Osteoblast (primary cell): ENCODE data around the gene PADI3. TPM values are rescaled to one million over a fixed set of nuclear protein-coding genes. Genes with fewer than 3 reads are reported as not detected.

Experiments used
- DNase-seq: peaks from one replicate; pipeline ENCODE4 v3.0.0; 2011; ENCODE audit warnings: low spot score, mixed read lengths; ENCODE audit not compliant: insufficient read length; ENCODE audit errors: missing footprints
- H2AFZ ChIP-seq: 2 replicates; pipeline ENCODE4 v1.6.0; 2011; ENCODE audit warnings: mild to moderate bottlenecking, low read length
- H3K27ac ChIP-seq: 2 replicates; pipeline ENCODE4 v1.5.1; 2011; ENCODE audit warnings: mild to moderate bottlenecking, low read depth, low read length, moderate library complexity
- H3K27me3 ChIP-seq: 2 replicates; pipeline ENCODE4 v1.6.0; 2012; ENCODE audit warnings: mild to moderate bottlenecking, control low read depth, inconsistent platforms, low read length, moderate library complexity; ENCODE audit not compliant: insufficient read depth
- H3K36me3 ChIP-seq: 2 replicates; pipeline ENCODE4 v1.5.1; 2011; ENCODE audit warnings: mild to moderate bottlenecking, low read length, control low read depth, moderate library complexity; ENCODE audit not compliant: insufficient read depth
- H3K4me1 ChIP-seq: 2 replicates; pipeline ENCODE4 v1.5.1; 2011; ENCODE audit warnings: mild to moderate bottlenecking, low read length, control low read depth, moderate library complexity; ENCODE audit not compliant: insufficient read depth
- H3K4me2 ChIP-seq: 2 replicates; pipeline ENCODE4 v1.6.0; 2011; ENCODE audit warnings: mild to moderate bottlenecking, low read length; ENCODE audit not compliant: insufficient read depth
- H3K4me3 ChIP-seq: fragments of 200-600 bp; sonication (generic); 3 replicates; pipeline ENCODE4 v1.5.1; 2012; ENCODE audit warnings: mild to moderate bottlenecking, low read length, inconsistent platforms; ENCODE audit not compliant: insufficient read depth
- H3K79me2 ChIP-seq: 2 replicates; pipeline ENCODE4 v1.6.0; 2012; ENCODE audit warnings: mild to moderate bottlenecking, low read length, control low read depth, inconsistent platforms; ENCODE audit not compliant: insufficient read depth
- H3K9me3 ChIP-seq: 2 replicates; pipeline ENCODE4 v1.5.1; 2011; ENCODE audit warnings: low read depth, low read length, control low read depth
- H4K20me1 ChIP-seq: 2 replicates; pipeline ENCODE4 v1.6.0; 2012; ENCODE audit warnings: mild to moderate bottlenecking, low read length, control low read depth; ENCODE audit not compliant: insufficient read depth
- total RNA-seq: library from RNA; depleted of rRNA; stranded (reverse); fragments of >200 nt; gene quantifications from 2 replicates; pipeline ENCODE4 v1.2.3, GENCODE V29; 2012
- TF ChIP-seq, protein P1 (sequence below): IDR thresholded peaks from 2 replicates; pipeline ENCODE4 v1.5.1; 2011; ENCODE audit warnings: mild to moderate bottlenecking, low read depth, low read length, moderate library complexity; ENCODE audit errors: extremely low read depth

The PADI3 gene
- total RNA-seq, 1 donor: not detected

- Histone ChIP-seq H3K27ac (no peak overlapping the region), H3K27me3 (no peaks in the 10 kb centered on the region), H3K79me2 (no peaks in the 10 kb centered on the region), H4K20me1 (no peaks in the 10 kb centered on the region), H3K36me3 (no peaks in the 10 kb centered on the region), H3K4me1 (peaks cover 20% of the 10 kb centered on the region), H3K4me3 (no peak overlapping the region), H2AFZ (no peak overlapping the region), H3K9me3 (no peaks in the 10 kb centered on the region), H3K4me2 (no peak overlapping the region)
- TF ChIP-seq, protein P1, sequence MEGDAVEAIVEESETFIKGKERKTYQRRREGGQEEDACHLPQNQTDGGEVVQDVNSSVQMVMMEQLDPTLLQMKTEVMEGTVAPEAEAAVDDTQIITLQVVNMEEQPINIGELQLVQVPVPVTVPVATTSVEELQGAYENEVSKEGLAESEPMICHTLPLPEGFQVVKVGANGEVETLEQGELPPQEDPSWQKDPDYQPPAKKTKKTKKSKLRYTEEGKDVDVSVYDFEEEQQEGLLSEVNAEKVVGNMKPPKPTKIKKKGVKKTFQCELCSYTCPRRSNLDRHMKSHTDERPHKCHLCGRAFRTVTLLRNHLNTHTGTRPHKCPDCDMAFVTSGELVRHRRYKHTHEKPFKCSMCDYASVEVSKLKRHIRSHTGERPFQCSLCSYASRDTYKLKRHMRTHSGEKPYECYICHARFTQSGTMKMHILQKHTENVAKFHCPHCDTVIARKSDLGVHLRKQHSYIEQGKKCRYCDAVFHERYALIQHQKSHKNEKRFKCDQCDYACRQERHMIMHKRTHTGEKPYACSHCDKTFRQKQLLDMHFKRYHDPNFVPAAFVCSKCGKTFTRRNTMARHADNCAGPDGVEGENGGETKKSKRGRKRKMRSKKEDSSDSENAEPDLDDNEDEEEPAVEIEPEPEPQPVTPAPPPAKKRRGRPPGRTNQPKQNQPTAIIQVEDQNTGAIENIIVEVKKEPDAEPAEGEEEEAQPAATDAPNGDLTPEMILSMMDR: no peak
- peak; percentile 79 for DNase-seq
Measured at GRCh38 chr1:17214876-17215544, 33.9 kb upstream of the PADI3 start.

GRCh38 chr1:17215545-17215890, 33.4 kb upstream of the PADI3 start:
- H3K27me3 ChIP-seq: no peaks in the 10 kb centered on the region
- no peaks in the 10 kb centered on the region for H3K79me2 ChIP-seq
- H4K20me1 ChIP-seq: no peaks in the 10 kb centered on the region
- TF ChIP-seq, protein P1: no peak
- H3K27ac ChIP-seq: no peak overlapping the region
- DNase-seq: peak; percentile 91
- H3K9me3 ChIP-seq: no peaks in the 10 kb centered on the region
- H3K36me3 ChIP-seq: no peaks in the 10 kb centered on the region
- H3K4me3 ChIP-seq: no peak overlapping the region
- no peak overlapping the region for H2AFZ ChIP-seq
- H3K4me1 ChIP-seq: peaks cover 20% of the 10 kb centered on the region
- H3K4me2 ChIP-seq: no peak overlapping the region

- Histone ChIP-seq H3K4me2 (no peak overlapping the region), H3K27me3 (peaks cover 4% of the 10 kb centered on the region), H3K36me3 (no peaks in the 10 kb centered on the region), H3K4me1 (peaks cover 20% of the 10 kb centered on the region), H3K27ac (no peak overlapping the region), H4K20me1 (no peaks in the 10 kb centered on the region), H2AFZ (no peak overlapping the region), H3K79me2 (no peaks in the 10 kb centered on the region), H3K9me3 (no peaks in the 10 kb centered on the region), H3K4me3 (no peak overlapping the region)
- DNase-seq: no peak
- TF ChIP-seq, protein P1: no peak
Measured at GRCh38 chr1:17216078-17216477, 32.8 kb upstream of the PADI3 start.

DNA sequence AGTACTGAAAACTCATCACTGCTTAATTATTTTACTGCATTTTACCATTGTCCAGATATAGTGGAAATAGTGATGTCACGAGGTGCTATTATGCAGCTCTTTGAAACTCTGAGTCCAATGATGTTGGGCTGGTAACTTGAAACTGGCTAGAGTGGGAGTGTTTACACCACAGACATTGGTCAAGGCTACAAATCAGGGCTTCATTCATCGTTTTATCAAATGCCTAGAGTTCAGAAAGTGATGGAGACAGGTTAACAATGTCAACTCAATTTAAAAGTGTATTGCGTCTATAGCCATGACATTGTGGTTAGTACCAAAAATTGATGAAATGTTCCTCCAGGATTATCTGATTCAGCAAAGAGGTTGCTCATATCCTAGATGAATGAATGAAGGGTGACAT, 31.3 kb upstream of the PADI3 start:
- H2AFZ ChIP-seq: no peak overlapping the region
- H3K9me3 ChIP-seq: no peaks in the 10 kb centered on the region
- TF ChIP-seq, protein P1: no peak
- H3K27me3 ChIP-seq: peaks cover 4% of the 10 kb centered on the region
- H3K4me2 ChIP-seq: no peak overlapping the region
- no peaks in the 10 kb centered on the region for H3K36me3 ChIP-seq
- no peaks in the 10 kb centered on the region for H4K20me1 ChIP-seq
- H3K4me1 ChIP-seq: peaks cover 13% of the 10 kb centered on the region
- DNase-seq: no peak
- no peak overlapping the region for H3K27ac ChIP-seq
- H3K4me3 ChIP-seq: no peak overlapping the region
- no peaks in the 10 kb centered on the region for H3K79me2 ChIP-seq
